GM21515 (cell line): Measurements from ENCODE around the gene PSMB5.

ENCODE experiments used
- ATAC-seq: cut with Tn5 transposase; IDR thresholded peaks from one replicate; pipeline ENCODE4 v1.9.1; 2021; ENCODE audit not compliant: unreplicated experiment

Gene PSMB5

GRCh38 chr14:22976620-22977433, 57.9 kb downstream of the PSMB5 start:
- ATAC-seq, result no peak
